ENCODE measurements around the gene PKNOX1.
"Not testable (repeated sequence)": the region's sequence is repeated elsewhere in the genome, so short reads cannot be mapped to it uniquely, and the experiment has no call there.

PKNOX1 gene

GRCh38 chr21:42959728-42960127, 14.6 kb upstream of the PKNOX1 start:
- H3K4me3 Mint-ChIP-seq: no peak overlapping the region
- TF ChIP-seq, protein P1, sequence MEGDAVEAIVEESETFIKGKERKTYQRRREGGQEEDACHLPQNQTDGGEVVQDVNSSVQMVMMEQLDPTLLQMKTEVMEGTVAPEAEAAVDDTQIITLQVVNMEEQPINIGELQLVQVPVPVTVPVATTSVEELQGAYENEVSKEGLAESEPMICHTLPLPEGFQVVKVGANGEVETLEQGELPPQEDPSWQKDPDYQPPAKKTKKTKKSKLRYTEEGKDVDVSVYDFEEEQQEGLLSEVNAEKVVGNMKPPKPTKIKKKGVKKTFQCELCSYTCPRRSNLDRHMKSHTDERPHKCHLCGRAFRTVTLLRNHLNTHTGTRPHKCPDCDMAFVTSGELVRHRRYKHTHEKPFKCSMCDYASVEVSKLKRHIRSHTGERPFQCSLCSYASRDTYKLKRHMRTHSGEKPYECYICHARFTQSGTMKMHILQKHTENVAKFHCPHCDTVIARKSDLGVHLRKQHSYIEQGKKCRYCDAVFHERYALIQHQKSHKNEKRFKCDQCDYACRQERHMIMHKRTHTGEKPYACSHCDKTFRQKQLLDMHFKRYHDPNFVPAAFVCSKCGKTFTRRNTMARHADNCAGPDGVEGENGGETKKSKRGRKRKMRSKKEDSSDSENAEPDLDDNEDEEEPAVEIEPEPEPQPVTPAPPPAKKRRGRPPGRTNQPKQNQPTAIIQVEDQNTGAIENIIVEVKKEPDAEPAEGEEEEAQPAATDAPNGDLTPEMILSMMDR (IDR thresholded peaks at IDR 0.05; ENCODE audit: unreplicated experiment in 3 of 3): no peak
- no peaks in the 10 kb centered on the region for H3K4me1 Mint-ChIP-seq
- no peak overlapping the region for H3K27ac Mint-ChIP-seq
- no peaks in the 10 kb centered on the region for H3K36me3 Mint-ChIP-seq (ENCODE audit: low read depth)
- H3K9me3 Mint-ChIP-seq: no peaks in the 10 kb centered on the region
- H3K27me3 Mint-ChIP-seq (ENCODE audit: low read depth): no peaks in the 10 kb centered on the region

DNA sequence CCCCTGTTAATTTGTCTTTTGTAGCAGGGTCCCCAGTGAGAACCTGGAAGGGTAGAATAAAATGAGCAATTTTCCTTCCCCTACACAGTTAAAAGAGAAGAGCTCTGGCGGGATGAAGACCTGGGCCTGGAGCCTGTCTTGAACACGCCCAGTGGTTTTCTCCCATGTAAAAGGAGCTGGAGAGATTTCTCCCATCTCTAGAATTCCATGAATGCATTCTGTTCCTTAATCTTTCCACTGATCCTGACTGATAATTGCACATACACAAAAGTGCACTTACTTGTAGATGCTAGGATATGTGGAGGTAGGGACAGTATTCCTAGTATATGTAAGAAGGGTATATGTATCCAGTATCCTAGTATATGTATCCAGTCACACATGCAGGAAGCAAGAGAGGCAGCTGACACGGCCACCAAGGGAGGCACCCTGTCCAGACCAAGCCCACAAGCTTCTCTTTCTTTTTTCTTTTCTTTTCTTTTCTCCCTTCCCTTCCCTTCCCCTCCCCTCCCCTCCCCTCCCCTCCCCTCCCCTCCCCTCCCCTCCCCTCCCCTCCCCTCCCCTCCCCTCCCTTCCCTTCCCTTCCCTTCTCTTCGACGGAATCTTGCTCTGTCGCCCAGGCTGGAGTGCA, 11.9 kb upstream of the PKNOX1 start:
- Mint-ChIP-seq H3K9me3 (no peaks in the 10 kb centered on the region), H3K4me1 (no peaks in the 10 kb centered on the region)
- TF ChIP-seq, protein P1 (IDR thresholded peaks at IDR 0.05; ENCODE audit: unreplicated experiment in 3 of 3): no peak

GRCh38 chr21:42964086-42964485, 10.3 kb upstream of the PKNOX1 start:
- H3K4me3 Mint-ChIP-seq: no peak overlapping the region
- no peaks in the 10 kb centered on the region for H3K9me3 Mint-ChIP-seq
- no peaks in the 10 kb centered on the region for H3K36me3 Mint-ChIP-seq (ENCODE audit: low read depth)
- TF ChIP-seq, protein P1 (IDR thresholded peaks at IDR 0.05; ENCODE audit: unreplicated experiment in 3 of 3): no peak
- no peaks in the 10 kb centered on the region for H3K4me1 Mint-ChIP-seq
- H3K27me3 Mint-ChIP-seq (ENCODE audit: low read depth): no peaks in the 10 kb centered on the region
- no peak overlapping the region for H3K27ac Mint-ChIP-seq

More for the DNA sequence above, 11.9 kb upstream of the PKNOX1 start:
- H3K4me3 Mint-ChIP-seq: no peak overlapping the region
- H3K27me3 Mint-ChIP-seq (ENCODE audit: low read depth): no peaks in the 10 kb centered on the region
- no peak overlapping the region for H3K27ac Mint-ChIP-seq
- no peaks in the 10 kb centered on the region for H3K36me3 Mint-ChIP-seq (ENCODE audit: low read depth)

- TF ChIP-seq, protein P1 (IDR thresholded peaks at IDR 0.05; ENCODE audit: unreplicated experiment in 3 of 3): no peak
- Mint-ChIP-seq H3K4me3 (no peak overlapping the region), H3K36me3 (ENCODE audit: low read depth) (no peaks in the 10 kb centered on the region), H3K27me3 (ENCODE audit: low read depth) (no peaks in the 10 kb centered on the region), H3K9me3 (no peaks in the 10 kb centered on the region), H3K27ac (no peak overlapping the region), H3K4me1 (no peaks in the 10 kb centered on the region)
Observed at GRCh38 chr21:42964546-42965210, 9.7 kb upstream of the PKNOX1 start.

- Mint-ChIP-seq H3K9me3 (no peaks in the 10 kb centered on the region), H3K4me1 (no peaks in the 10 kb centered on the region), H3K36me3 (ENCODE audit: low read depth) (no peaks in the 10 kb centered on the region), H3K27ac (no peak overlapping the region), H3K4me3 (no peak overlapping the region), H3K27me3 (ENCODE audit: low read depth) (no peaks in the 10 kb centered on the region)
- TF ChIP-seq, protein P1 (IDR thresholded peaks at IDR 0.05; ENCODE audit: unreplicated experiment in 3 of 3): no peak
Observed at GRCh38 chr21:42965211-42965560, 9.2 kb upstream of the PKNOX1 start.

GRCh38 chr21:42967616-42968015, 6.7 kb upstream of the PKNOX1 start:
- not testable (repeated sequence) for H3K4me1 Mint-ChIP-seq; H3K4me3 Mint-ChIP-seq; H3K27ac Mint-ChIP-seq; H3K9me3 Mint-ChIP-seq; H3K27me3 Mint-ChIP-seq (ENCODE audit: low read depth); H3K36me3 Mint-ChIP-seq (ENCODE audit: low read depth)
